ENCODE measurements around the gene APEX1. TPM values are rescaled to one million over a fixed set of nuclear protein-coding genes. Genes with fewer than 3 reads are reported as not detected.

The APEX1 gene
- total and polyA plus RNA-seq, 2 of the 8 experiments (the other 6 are each of a cell fraction or from before 2014, with no cell fraction given): 384 to 700 TPM

DNA sequence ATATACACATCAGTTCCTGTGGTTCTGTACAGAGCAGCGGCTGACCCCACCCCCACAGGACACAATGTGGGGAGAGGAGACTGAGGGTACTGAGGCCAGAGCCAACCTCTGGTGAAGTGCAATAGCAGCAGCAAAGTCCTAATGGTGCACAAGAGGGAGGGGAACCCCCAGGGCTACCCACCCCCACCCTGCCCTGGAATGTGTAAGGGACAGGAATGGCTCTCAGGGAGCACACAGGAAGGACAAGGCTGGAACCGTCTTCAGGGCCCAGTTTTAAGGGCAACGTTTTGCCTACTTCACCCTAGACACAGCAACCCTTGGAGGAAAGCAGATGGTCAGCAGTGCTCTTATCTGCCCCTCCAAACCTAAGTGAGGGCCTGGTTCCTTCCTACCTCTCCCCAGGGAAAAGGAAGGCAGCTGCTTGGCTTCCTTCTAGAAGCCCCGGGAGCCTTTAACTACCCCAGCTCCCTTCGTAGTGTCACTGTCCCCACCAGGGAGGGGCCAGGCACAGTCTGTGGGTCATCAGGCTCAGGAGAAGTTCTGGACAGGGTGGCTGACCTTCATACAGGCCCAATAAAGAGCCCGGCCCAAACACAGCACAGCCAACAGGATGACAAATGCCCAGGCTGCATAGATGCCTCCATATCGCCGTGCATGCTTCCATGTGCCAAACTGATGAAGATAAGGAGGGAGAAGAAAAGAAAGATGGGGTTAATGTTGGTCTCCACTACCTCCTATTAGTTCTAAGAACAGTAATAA is 3.2 kb downstream of the APEX1 start:
- no peak overlapping the region for H4K8ac ChIP-seq (ENCODE audit: extremely low read depth, insufficient read depth, low read length)
- 89% methylated on average over 7 of the region's 8 CpGs; no CpG with 5 or more reads in 1 of the 2 experiments for WGBS, 2 experiments (ENCODE audit: extremely low coverage in 1 of 2, insufficient coverage in 1 of 2, insufficient read length in 1 of 2, insufficient replicate concordance in 2 of 2, low coverage in 1 of 2, low lambda C conversion rate in 2 of 2, missing lambda C conversion rate in 1 of 2)
- ChIA-PET POLR2A (ENCODE audit: partially characterized antibody) (interaction anchor here (0.8 to 2.8 kb wide), 9 partner anchors 12 to 199 kb away, joined by 3 to 13 read pairs (median 4); partner anchors contain the start of genes PARP2 and TEP1), CTCF (ENCODE audit: partially characterized antibody) (interaction anchor here (0.8 kb wide), 1 partner anchor 43 kb away, joined by 4 read pairs; no protein-coding TSS in a partner anchor)
- no peak overlapping the region for H2BK120ac ChIP-seq (replicated peaks; ENCODE audit: low read depth, low read length)
- H2AFZ ChIP-seq (ENCODE audit: low read length): no peak overlapping the region
- peaks cover 6% of the 10 kb centered on the region for H3K79me1 ChIP-seq (ENCODE audit: low read depth, low read length)
- H2BK5ac ChIP-seq (ENCODE audit: low read depth, low read length): no peak overlapping the region
- peaks cover 0 to 12% of the 10 kb centered on the region in 2 experiments for H4K20me1 ChIP-seq (replicated peaks in 1 of 2; ENCODE audit: control insufficient read depth in 1 of 2, insufficient read depth in 2 of 2, low read length in 2 of 2)
- H3K4ac ChIP-seq (replicated peaks; ENCODE audit: insufficient read length, low read depth, low read length): no peak overlapping the region
- no peaks in the 10 kb centered on the region; a peak in 1 of 7 replicates for H3K27me3 ChIP-seq (replicated peaks in 1 of 4; ENCODE audit: control insufficient read depth in 3 of 4, extremely low read depth in 1 of 4, insufficient read depth in 3 of 4, low read length in 3 of 4)
- no peak overlapping the region; a peak in 1 of 7 replicates for H3K9ac ChIP-seq (replicated peaks in 1 of 4; ENCODE audit: extremely low read depth in 1 of 4, low read depth in 3 of 4, low read length in 3 of 4)
- no peak overlapping the region for H4K91ac ChIP-seq (replicated peaks; ENCODE audit: insufficient read length, low read length)
- peaks cover 13% of the 10 kb centered on the region for H3K23me2 ChIP-seq (ENCODE audit: low read depth, low read length)
- H3K36me3 ChIP-seq (ENCODE audit: control insufficient read depth in 2 of 4, insufficient read depth in 4 of 4, low read length in 3 of 4): peaks cover 16 to 40% (median 28%) of the 10 kb centered on the region in 4 experiments; a peak in 7 of 8 replicates
- no peak overlapping the region for H2BK12ac ChIP-seq (ENCODE audit: low read depth, low read length)
- no peak overlapping the region for H2AK5ac ChIP-seq (ENCODE audit: low read depth, low read length)
- no peak overlapping the region for H3K18ac ChIP-seq (ENCODE audit: extremely low read depth, low read length)
- no peak overlapping the region for H2BK20ac ChIP-seq (ENCODE audit: low read length)
- no peak overlapping the region for H3K4me3 ChIP-seq (ENCODE audit: extremely low read depth in 1 of 4, insufficient read depth in 2 of 4, low read depth in 3 of 4, low read length in 4 of 4)
- no peak overlapping the region for H3K4me2 ChIP-seq (ENCODE audit: insufficient read depth in 1 of 2, low read depth in 2 of 2, low read length in 2 of 2)
- no peak for FAIRE-seq
- peaks cover 7 to 45% of the 10 kb centered on the region in 2 experiments for H3K79me2 ChIP-seq (ENCODE audit: control insufficient read depth in 1 of 2, insufficient read depth in 2 of 2, low read length in 2 of 2)
- H3K56ac ChIP-seq (replicated peaks; ENCODE audit: insufficient read length, low read depth, low read length): no peak overlapping the region
- no peak overlapping the region for H4K5ac ChIP-seq (ENCODE audit: insufficient read length, low read depth, low read length)
- DNase-seq (ENCODE audit: low read depth in 1 of 2, low spot score in 2 of 2): no peak
- no peak overlapping the region for H2BK15ac ChIP-seq (ENCODE audit: low read length)
- no peaks in the 10 kb centered on the region for H3K9me3 ChIP-seq (ENCODE audit: insufficient read depth in 2 of 2, low read depth in 1 of 2, low read length in 1 of 2)
- no peak overlapping the region for H3K27ac ChIP-seq (ENCODE audit: low read depth, low read length)
- peaks cover 0 to 10% (median 2%) of the 10 kb centered on the region in 4 experiments; a peak in 4 of 7 replicates for H3K4me1 ChIP-seq (replicated peaks in 1 of 4; ENCODE audit: control insufficient read depth in 3 of 4, insufficient read depth in 4 of 4, low read length in 3 of 4)
- H3K23ac ChIP-seq (ENCODE audit: insufficient read length): no peak overlapping the region
- no peak overlapping the region for H3K14ac ChIP-seq (ENCODE audit: insufficient read length)
- TF ChIP-seq EP300 (IDR thresholded peaks at IDR 0.05; ENCODE audit: borderline replicate concordance in 1 of 2, low read depth in 2 of 2, low read length in 2 of 2): no peak
- no peak for TF ChIP-seq JUN (IDR thresholded peaks at IDR 0.05; ENCODE audit: low read depth, low read length)
- no peak for TF ChIP-seq TAF7 (optimal IDR thresholded peaks at IDR 0.05; ENCODE audit: borderline replicate concordance, low read depth, low read length)
- TF ChIP-seq TAF1 (IDR thresholded peaks at IDR 0.05; ENCODE audit: low read depth, low read length): 0 out of 2 replicates have a peak, but pooled peaks have one; percentile 15
- TF ChIP-seq, protein P1, sequence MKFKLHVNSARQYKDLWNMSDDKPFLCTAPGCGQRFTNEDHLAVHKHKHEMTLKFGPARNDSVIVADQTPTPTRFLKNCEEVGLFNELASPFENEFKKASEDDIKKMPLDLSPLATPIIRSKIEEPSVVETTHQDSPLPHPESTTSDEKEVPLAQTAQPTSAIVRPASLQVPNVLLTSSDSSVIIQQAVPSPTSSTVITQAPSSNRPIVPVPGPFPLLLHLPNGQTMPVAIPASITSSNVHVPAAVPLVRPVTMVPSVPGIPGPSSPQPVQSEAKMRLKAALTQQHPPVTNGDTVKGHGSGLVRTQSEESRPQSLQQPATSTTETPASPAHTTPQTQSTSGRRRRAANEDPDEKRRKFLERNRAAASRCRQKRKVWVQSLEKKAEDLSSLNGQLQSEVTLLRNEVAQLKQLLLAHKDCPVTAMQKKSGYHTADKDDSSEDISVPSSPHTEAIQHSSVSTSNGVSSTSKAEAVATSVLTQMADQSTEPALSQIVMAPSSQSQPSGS (IDR thresholded peaks at IDR 0.05; ENCODE audit: low read length): no peak
- no peak for TF ChIP-seq NANOG (IDR thresholded peaks at IDR 0.05; ENCODE audit: insufficient read depth, low read depth, low read length, poor library complexity, severe bottlenecking)
- TF ChIP-seq POLR2A (IDR thresholded peaks at IDR 0.05; ENCODE audit: control extremely low read depth in 1 of 2, low read depth in 2 of 2, low read length in 2 of 2): peak; percentile 64 to 82
- no peak for TF ChIP-seq CEBPB (IDR thresholded peaks at IDR 0.05; ENCODE audit: low read depth, low read length)
- TF ChIP-seq CREB1 (IDR thresholded peaks at IDR 0.05): no peak
- TF ChIP-seq POU5F1 (IDR thresholded peaks at IDR 0.05; ENCODE audit: low read depth, low read length): no peak
- peak; percentile 87 for TF ChIP-seq POLR2AphosphoS5 (IDR thresholded peaks at IDR 0.05; ENCODE audit: low read depth, low read length)
